NT2/D1 (cell line): ENCODE results near the gene MRLN.

Source experiments
- SUZ12 ChIP-seq: IDR thresholded peaks from 2 replicates; pipeline ENCODE4 v1.6.1; 2011; ENCODE audit not compliant: insufficient read length, insufficient read depth; ENCODE audit errors: extremely low read depth
- ZNF274 ChIP-seq: IDR thresholded peaks from 2 replicates; pipeline ENCODE4 v1.6.1; 2011; ENCODE audit warnings: mild to moderate bottlenecking, low read depth, low read length

- TF ChIP-seq SUZ12 (no peak), ZNF274 (no peak)
These were observed 47.3 kb downstream of the MRLN start for GRCh38 chr10:59705931-59706330.
